Measurements from ENCODE around the gene SLC9C1.
A peak's percentile ranks its signal among the peaks of the same experiment; 100 is the strongest.

The SLC9C1 gene

GRCh38 chr3:112338021-112338726, 44.2 kb upstream of the SLC9C1 start:
- H3K9me3 ChIP-seq: no peaks in the 10 kb centered on the region
- H3K36me3 ChIP-seq: no peaks in the 10 kb centered on the region
- no peak for TF ChIP-seq CTCF (IDR thresholded peaks at IDR 0.05)
- no peak overlapping the region for H3K27ac ChIP-seq
- H3K4me3 ChIP-seq (ENCODE audit: low read depth in 1 of 2, low read length in 1 of 2): no peak overlapping the region
- peaks cover 10% of the 10 kb centered on the region for H3K27me3 ChIP-seq
- H3K4me1 ChIP-seq (ENCODE audit: control insufficient read depth in 1 of 2, insufficient read depth in 1 of 2, low read depth in 1 of 2, low read length in 1 of 2): peaks cover 10% of the 10 kb centered on the region in 2 experiments

- Histone ChIP-seq H3K4me3 (ENCODE audit: low read depth in 1 of 2, low read length in 1 of 2) (no peak overlapping the region), H3K4me1 (ENCODE audit: control insufficient read depth in 1 of 2, insufficient read depth in 1 of 2, low read depth in 1 of 2, low read length in 1 of 2) (peaks cover 14 to 17% of the 10 kb centered on the region in 2 experiments), H3K27me3 (peaks cover 19% of the 10 kb centered on the region), H3K27ac (no peak overlapping the region), H3K36me3 (no peaks in the 10 kb centered on the region), H3K9me3 (no peaks in the 10 kb centered on the region)
- TF ChIP-seq CTCF (IDR thresholded peaks at IDR 0.05): no peak
These were observed 41.4 kb upstream of the SLC9C1 start for GRCh38 chr3:112335434-112335781.

GRCh38 chr3:112334691-112335433, 40.8 kb upstream of the SLC9C1 start:
- no peak overlapping the region for H3K27ac ChIP-seq
- H3K4me1 ChIP-seq (ENCODE audit: control insufficient read depth in 1 of 2, insufficient read depth in 1 of 2, low read depth in 1 of 2, low read length in 1 of 2): peaks cover 14 to 17% of the 10 kb centered on the region in 2 experiments
- peaks cover 19% of the 10 kb centered on the region for H3K27me3 ChIP-seq
- no peak for TF ChIP-seq CTCF (IDR thresholded peaks at IDR 0.05)
- no peaks in the 10 kb centered on the region for H3K9me3 ChIP-seq
- H3K4me3 ChIP-seq (ENCODE audit: low read depth in 1 of 2, low read length in 1 of 2): no peak overlapping the region
- H3K36me3 ChIP-seq: no peaks in the 10 kb centered on the region

- Histone ChIP-seq H3K36me3 (no peaks in the 10 kb centered on the region), H3K9me3 (no peaks in the 10 kb centered on the region), H3K4me3 (ENCODE audit: low read depth in 1 of 2, low read length in 1 of 2) (peak overlapping the region; percentile 58 to 69), H3K27me3 (peaks cover 19% of the 10 kb centered on the region), H3K4me1 (ENCODE audit: control insufficient read depth in 1 of 2, insufficient read depth in 1 of 2, low read depth in 1 of 2, low read length in 1 of 2) (peaks cover 14 to 17% of the 10 kb centered on the region in 2 experiments), H3K27ac (no peak overlapping the region)
- no peak for TF ChIP-seq CTCF (IDR thresholded peaks at IDR 0.05)
These were observed 39.6 kb upstream of the SLC9C1 start for GRCh38 chr3:112333381-112334317.

GRCh38 chr3:112333002-112333380, 39.0 kb upstream of the SLC9C1 start, which contains the start of gene CD200:
Gene CD200, plus strand, starts transcription at chr3:112333156. Its CDS starts 57 bp downstream, at chr3:112333213.
- H3K4me1 ChIP-seq (ENCODE audit: control insufficient read depth in 1 of 2, insufficient read depth in 1 of 2, low read depth in 1 of 2, low read length in 1 of 2): peaks cover 14 to 17% of the 10 kb centered on the region in 2 experiments
- no peak within 1 kb of the TSS for H3K27ac ChIP-seq
- peak within 1 kb of the TSS; percentile 58 to 69 for H3K4me3 ChIP-seq (ENCODE audit: low read depth in 1 of 2, low read length in 1 of 2)
- H3K36me3 ChIP-seq: no peaks in the 10 kb centered on the region
- H3K9me3 ChIP-seq: no peaks in the 10 kb centered on the region
- H3K27me3 ChIP-seq: peaks cover 19% of the 10 kb centered on the region
- no peak for TF ChIP-seq CTCF (IDR thresholded peaks at IDR 0.05)

Measured in neutrophil (primary cell).